Liver (tissue), 3 donors: ENCODE data around the gene ZMYM4.

Experiments used
- JUND ChIP-seq, 2 donors: IDR thresholded peaks; 2 replicates each; pipeline ENCODE4 v1.6.1; 2016; ENCODE audit warnings: antibody characterized with exemption in 2 of 2
- RAD21 ChIP-seq, 2 donors: IDR thresholded peaks; 2 replicates each; pipeline ENCODE4 v1.6.1; 2016; ENCODE audit warnings: antibody characterized with exemption in 2 of 2, mild to moderate bottlenecking in 2 of 2
- RXRA ChIP-seq, 2 donors: IDR thresholded peaks; 2 replicates each; pipeline ENCODE4 v1.6.1; 2017 to 2018; ENCODE audit warnings: antibody characterized with exemption in 2 of 2, mild to moderate bottlenecking in 1 of 2
- SP1 ChIP-seq: IDR thresholded peaks from 2 replicates; pipeline ENCODE4 v1.6.1; 2018; ENCODE audit warnings: antibody characterized with exemption, mild to moderate bottlenecking
- TAF1 ChIP-seq: conservative IDR thresholded peaks from 2 replicates; pipeline ENCODE4 v1.6.1; 2016; ENCODE audit warnings: antibody characterized with exemption, mild to moderate bottlenecking
- TF ChIP-seq, protein P1 (sequence below): fragments of 150-350 bp; IDR thresholded peaks from 2 replicates; pipeline ENCODE4 v1.5.1; 2017; ENCODE audit warnings: improper control_type of control experiment, low read depth, low read length; ENCODE audit not compliant: missing input control
- donor health status: healthy.
- donor health status: healthy.

DNA sequence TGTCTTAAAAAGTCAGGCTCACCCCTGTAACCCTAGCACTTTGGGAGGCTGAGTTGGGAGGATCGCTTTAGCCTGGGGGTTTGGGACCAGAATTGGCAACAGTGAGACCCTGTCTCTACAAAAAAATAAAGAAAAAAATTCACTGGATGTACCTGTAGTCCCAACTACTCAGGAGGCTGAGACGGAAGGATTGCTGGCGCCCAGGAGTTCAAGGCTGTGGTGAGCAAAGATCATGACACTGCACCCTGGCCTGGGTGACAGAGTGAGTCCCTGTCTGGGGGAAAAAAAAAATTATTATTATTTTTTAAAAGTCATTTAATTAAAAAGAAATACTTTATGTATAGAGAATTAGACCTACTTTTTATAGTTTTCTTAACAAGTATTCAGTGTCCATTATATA lies 47.1 kb downstream of the ZMYM4 start:
- TF ChIP-seq RAD21 (IDR thresholded peaks at IDR 0.05) (no peak), SP1 (no peak), JUND (IDR thresholded peaks at IDR 0.05) (no peak), RXRA (IDR thresholded peaks at IDR 0.05) (no peak), TAF1 (no peak)
- TF ChIP-seq, protein P1, sequence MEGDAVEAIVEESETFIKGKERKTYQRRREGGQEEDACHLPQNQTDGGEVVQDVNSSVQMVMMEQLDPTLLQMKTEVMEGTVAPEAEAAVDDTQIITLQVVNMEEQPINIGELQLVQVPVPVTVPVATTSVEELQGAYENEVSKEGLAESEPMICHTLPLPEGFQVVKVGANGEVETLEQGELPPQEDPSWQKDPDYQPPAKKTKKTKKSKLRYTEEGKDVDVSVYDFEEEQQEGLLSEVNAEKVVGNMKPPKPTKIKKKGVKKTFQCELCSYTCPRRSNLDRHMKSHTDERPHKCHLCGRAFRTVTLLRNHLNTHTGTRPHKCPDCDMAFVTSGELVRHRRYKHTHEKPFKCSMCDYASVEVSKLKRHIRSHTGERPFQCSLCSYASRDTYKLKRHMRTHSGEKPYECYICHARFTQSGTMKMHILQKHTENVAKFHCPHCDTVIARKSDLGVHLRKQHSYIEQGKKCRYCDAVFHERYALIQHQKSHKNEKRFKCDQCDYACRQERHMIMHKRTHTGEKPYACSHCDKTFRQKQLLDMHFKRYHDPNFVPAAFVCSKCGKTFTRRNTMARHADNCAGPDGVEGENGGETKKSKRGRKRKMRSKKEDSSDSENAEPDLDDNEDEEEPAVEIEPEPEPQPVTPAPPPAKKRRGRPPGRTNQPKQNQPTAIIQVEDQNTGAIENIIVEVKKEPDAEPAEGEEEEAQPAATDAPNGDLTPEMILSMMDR, result no peak
